DMS153 treated with DMSO at 0.1 percent for 48 hours (cell line): Measurements from ENCODE around the gene SMC1B.
"Not testable (repeated sequence)": the region's sequence is repeated elsewhere in the genome, so short reads cannot be mapped to it uniquely, and the experiment has no call there.

Experiments used
- DNase-seq: peaks from one replicate; lab custom pipeline; 2025; ENCODE audit not compliant: unreplicated experiment; lab: John Stamatoyannopoulos, UW

SMC1B gene

DNA sequence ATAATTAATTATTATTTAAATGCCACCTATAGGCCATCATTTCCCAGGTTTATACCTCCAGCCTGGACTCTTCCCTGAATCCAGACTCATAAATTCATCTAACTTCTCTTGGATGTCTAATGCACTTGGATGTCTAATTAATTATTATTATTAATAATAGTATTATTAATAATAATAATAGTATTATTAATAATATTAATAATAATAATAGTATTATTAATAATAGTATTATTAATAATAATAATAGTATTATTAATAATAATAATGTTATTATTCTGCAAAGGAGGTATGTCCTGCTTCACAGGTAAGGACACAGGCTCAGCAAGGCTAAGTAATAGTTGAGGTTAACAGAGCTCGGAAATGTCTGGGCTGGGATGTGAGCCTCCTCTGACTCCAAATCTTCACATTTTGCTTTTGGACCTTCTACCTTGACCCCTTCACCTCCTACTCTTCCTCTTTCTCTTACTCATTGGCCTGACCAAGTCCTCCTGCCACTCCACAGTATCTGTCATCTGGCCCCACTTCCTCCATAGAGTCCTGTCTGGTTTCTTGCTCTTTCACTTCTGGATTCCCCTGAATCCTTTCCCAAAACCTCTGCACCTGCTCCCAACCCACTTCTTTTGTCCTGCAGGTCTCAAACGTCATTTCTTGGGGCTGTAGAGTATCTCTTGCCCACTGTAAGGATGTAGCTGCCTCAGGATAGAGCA lies 8.1 kb upstream of the SMC1B start:
- no peak for DNase-seq

GRCh38 chr22:45420539-45420938 lies 7.1 kb upstream of the SMC1B start:
- DNase-seq, result no peak

GRCh38 chr22:45420011-45420410 lies 6.6 kb upstream of the SMC1B start:
- no peak for DNase-seq

DNA sequence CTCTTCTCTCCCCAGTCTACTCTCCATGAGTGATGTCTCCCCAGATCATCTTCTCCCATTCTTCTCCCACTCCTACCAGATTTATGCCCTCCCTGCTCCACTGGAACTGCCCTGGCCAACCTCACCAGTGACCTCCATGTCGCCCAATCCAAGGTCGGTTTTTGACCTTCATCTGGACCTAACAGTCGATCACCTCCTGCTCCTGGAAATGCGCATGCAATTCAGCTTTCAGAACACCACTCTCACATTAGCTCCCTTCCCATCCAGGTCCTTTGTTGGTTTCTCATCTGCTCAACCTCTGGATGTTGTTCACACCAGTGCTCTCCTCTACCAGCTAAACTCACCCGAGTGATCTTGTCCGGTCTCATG lies 5.4 kb upstream of the SMC1B start:
- DNase-seq, result no peak

DNA sequence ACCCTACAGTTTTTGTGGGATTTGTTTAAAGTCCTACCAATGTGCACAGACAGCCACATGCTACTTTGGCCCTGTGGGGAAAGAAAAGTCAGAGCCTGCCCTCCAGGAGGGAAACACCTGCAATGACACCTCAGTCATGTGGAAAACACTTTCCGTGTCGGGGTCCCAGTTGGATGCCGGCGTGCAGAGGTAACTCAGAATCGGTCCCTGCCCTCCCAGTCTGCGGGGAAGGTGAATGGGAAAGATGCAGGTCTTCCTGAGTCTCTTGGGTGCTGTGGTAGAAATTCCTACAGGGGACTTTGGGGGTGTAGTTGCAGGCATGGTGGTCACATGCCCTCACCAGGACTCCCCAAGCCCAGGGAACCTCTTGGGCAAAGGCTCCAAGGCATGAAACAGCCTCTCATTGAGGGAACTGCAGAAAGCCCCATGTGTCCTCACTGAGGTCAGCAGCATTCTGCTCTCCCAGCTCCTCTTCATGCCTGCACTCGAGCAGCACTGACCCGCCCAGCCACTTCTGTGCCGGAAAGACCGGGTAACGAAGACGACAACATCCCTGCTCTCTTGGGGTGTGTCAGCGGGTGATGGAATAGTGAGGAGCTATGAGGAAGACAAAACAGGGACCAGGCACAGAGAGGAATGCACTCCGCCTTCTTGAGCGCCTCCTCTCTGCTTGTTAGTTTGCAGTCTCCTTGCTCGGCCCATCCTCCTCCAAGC lies 4.8 kb upstream of the SMC1B start:
- DNase-seq, result no peak

DNA sequence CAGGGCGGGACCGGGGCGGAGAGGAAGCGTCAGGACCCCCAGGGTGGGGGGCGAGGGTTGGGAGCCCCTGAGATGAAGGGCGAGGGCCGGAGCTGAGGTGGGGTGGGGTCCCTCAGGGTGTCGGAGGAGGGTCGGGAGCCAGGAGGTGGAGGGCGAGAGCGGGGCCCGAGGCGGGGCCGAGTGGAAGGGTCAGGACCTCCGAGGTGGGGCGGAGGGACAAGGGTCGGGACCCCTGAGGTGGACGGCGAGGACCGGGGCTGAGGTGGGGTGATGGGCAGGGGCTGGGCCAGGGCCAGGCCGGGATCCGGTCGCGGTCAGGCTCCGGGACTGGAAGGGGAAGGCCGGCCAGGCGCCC lies 409 bp downstream of the SMC1B start:
- DNase-seq, result no peak

DNA sequence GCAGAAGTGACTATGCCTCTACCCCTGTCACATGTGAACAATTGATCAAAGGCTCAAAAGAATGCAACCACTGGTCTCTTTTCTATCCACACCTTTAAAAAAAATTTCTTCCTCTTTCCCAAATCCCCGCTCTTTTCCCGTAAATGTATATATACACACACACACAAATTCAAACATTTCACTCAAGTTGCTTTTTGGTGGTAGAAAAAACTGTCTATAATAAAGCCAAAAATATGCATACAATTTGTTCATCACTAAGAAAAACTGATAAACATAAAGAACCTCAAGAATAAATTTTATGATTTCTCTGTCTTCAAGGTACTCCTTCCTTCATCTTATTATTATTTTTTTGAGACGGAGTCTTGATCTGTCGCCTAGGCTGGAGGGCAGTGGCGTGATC lies 5.6 kb downstream of the SMC1B start:
- DNase-seq, result no peak

DNA sequence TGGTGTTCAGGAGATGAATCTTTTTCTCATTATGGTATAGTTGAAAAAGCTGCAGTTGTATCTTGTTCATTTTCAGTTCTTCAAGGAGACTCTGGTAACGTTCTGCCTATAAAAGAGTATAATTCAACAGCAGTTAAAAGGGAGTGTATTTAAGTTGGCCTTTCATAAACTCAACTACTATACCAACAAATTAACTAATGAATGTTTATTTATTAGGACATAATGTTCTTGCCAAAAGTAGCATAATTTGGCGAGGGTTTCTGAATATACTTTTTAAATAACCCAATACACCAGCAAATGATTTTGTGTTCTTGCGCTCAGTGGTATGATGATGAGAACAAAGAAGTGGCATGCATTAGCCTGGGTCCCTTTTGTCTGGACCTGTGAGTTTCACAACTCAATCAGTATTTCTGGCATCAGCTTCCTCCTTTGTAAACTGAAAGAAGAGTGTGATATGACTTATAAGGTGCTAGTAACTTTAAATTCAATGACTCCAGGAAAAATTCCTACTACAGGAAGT lies 10.9 kb downstream of the SMC1B start:
- no peak for DNase-seq

DNA sequence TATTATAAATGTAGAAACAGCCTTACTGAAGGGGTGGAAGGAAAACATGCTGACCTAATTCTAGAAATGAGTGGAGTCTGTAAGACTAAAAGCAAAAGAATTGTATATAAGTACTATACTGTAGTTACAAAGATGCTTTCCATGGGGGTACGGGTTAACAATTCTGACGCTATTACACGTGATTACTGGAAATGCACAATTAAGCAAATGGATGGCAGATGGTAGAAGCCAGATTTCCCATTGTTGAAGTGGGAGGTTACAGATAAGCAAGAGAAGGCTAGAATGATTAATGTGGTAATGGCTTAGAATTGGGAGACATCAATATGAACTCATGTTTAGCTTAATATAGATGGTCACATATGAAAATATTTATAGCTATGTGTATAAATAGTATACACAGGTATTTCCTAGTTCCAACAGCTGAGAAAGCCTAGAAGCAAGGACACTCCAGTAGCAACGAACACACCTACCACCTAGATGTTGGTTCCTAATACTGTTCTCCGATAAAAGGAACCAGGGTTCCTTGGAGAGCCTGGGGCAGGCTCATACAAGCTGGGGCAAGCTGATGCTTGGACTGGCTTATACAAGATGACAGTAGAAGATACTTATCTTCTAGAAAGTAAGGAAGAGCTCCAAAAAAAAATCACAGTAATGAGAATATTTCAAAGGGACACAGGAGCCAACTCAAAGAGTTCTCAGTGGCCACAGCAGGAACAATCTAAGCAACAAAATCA lies 13.5 kb downstream of the SMC1B start:
- DNase-seq, result no peak

- DNase-seq, result no peak
Measured at GRCh38 chr22:45398214-45398613, 15.2 kb downstream of the SMC1B start.

DNA sequence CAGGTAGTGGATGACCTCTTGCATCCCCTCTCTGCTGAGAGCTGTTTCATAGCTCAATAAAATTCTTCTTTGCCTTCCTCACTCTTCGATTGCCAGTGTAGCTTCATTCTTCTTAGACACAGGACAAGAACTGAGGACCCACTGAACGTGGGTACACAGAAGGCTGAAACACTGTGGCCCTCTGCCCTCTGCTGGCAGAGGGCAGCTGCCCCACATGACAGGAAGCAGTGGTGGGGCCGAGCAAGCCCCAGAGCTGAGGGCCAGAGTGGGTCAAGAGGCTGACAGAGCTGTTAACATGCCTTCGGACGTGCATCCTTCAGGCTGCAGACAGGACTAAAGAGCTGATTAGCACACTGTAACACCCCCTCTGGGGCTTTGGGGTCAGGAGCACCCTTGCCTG lies 15.6 kb downstream of the SMC1B start:
- DNase-seq, result no peak

GRCh38 chr22:45389546-45389945 lies 23.9 kb downstream of the SMC1B start:
- DNase-seq, result no peak

- DNase-seq, result no peak
Measured at GRCh38 chr22:45381348-45381747, 32.1 kb downstream of the SMC1B start.

GRCh38 chr22:45376703-45377102 lies 36.7 kb downstream of the SMC1B start:
- no peak for DNase-seq

GRCh38 chr22:45376009-45376408 lies 37.4 kb downstream of the SMC1B start:
- no peak for DNase-seq

DNA sequence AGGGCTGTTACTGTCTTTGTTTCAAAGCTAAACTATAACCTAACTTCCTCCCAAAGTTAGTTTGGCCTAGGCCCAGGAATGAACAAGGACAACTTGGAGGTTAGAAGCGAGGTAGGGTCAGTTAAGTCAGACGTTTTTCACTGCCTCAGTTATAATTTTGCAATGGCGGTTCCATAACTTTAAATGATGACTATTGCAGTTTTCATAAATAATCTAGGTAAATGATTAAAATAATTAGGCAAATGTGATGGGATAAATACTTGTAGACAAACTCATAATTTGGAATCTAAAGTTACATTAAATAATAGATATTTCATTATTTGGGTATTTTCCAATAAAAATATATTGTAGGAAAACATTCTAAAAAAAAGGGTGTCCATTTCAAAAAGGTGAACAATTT lies 39.8 kb downstream of the SMC1B start:
- not testable (repeated sequence) for DNase-seq

DNA sequence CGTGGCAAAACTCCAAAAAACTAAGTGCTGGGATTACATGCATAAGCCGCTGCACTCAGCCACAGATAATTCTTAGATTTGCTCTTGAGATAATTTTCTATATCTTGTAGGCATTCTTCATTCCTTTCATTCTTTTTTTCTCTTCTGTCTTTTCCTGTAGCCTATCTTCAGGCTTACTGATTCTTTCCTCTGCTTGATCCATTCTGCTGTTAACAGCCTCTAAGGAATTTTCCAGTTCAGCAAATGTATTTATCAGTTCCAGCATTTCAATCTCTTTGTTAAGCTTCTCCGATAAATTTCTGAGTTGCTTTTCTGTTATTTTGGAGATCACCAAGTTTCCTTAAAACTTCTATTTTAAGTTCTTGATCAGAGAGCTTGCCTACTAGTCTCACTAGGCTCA lies 46.7 kb downstream of the SMC1B start:
- DNase-seq, result no peak

GRCh38 chr22:45359627-45360026 lies 53.8 kb downstream of the SMC1B start:
- DNase-seq, result no peak

DNA sequence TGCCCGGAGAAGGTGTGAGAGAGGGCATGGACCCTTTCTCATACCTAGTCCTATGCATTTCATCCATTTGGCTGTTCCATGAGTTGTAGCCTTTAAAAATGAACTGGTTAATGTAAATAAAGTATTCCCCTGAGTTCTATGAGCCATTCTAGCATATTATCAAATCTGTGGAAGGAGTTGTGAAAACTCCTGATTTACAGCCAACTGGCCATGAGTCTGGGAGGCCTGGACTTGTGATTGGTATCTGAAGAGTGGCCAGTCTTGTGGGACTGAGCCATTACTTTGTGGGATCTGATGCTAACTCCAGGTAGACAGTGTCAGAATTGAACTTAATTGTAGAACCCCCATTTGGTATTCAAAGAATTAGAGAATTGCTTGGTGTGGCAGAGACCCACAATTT lies 55.3 kb downstream of the SMC1B start:
- DNase-seq, result no peak

GRCh38 chr22:45357490-45357889 lies 55.9 kb downstream of the SMC1B start:
- DNase-seq, result no peak

GRCh38 chr22:45353786-45354185 lies 59.6 kb downstream of the SMC1B start:
- DNase-seq, result no peak

DNA sequence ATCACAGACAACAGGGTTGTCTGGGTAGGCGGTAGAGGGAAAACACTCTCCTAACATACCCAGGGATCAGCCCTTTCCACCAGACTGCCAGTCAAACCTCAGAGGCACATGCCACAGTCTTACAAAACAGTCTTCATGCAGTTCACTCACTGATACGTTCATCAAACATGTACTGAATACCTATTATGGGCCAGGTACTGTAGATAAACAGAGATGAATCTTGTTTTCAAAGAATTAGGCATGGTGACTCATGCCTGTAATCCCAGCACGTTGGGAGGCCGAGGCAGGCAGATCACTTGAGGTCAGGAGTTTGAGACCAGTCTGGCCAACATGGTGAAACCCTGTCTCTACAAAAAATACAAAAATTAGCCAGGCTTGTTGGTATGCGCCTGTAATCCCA lies 60.6 kb downstream of the SMC1B start:
- DNase-seq, result not testable (repeated sequence)
